OCI-LY3 (cell line): ENCODE measurements around the gene RPL21.

Source experiments
- H2AFZ ChIP-seq: fragments of 200-600, 300-600 bp; shearing (Covaris generic); 2 replicates; pipeline ENCODE4 v1.6.0; 2014; ENCODE audit warnings: antibody characterized with exemption, low read depth, low read length
- H3K27ac ChIP-seq: fragments of 200-600, 300-600 bp; sonication (generic); 2 replicates; pipeline ENCODE4 v1.5.1; 2014; ENCODE audit warnings: mild to moderate bottlenecking, low read length, moderate library complexity, mixed read lengths
- H3K27me3 ChIP-seq: fragments of 200-600, 300-600 bp; sonication (generic); 2 replicates; pipeline ENCODE4 v1.6.1; 2014; ENCODE audit warnings: low read depth, low read length, mixed read lengths
- H3K36me3 ChIP-seq: fragments of 200-600, 300-600 bp; sonication (generic); replicated peaks from 2 replicates; pipeline ENCODE3; 2014; ENCODE audit warnings: low read depth, low read length, mixed read lengths
- H3K4me1 ChIP-seq: fragments of 300-600, 200-600 bp; sonication (generic); 2 replicates; pipeline ENCODE4 v1.6.1; 2014; ENCODE audit warnings: low read length, mixed read lengths
- H3K4me2 ChIP-seq: fragments of 200-600, 300-600 bp; sonication (generic); 2 replicates; pipeline ENCODE4 v1.6.1; 2014; ENCODE audit warnings: low read length, mixed read lengths
- H3K4me3 ChIP-seq: fragments of 300-600, 200-600 bp; sonication (generic); 2 replicates; pipeline ENCODE4 v1.5.1; 2014; ENCODE audit warnings: antibody characterized with exemption, mild to moderate bottlenecking, low read length, moderate library complexity
- H3K79me2 ChIP-seq: fragments of 300-600, 200-600 bp; shearing (Covaris generic); 2 replicates; pipeline ENCODE4 v1.6.1; 2014; ENCODE audit warnings: mild to moderate bottlenecking, low read length, mixed read lengths
- H3K9ac ChIP-seq: fragments of 300-600, 200-600 bp; shearing (Covaris generic); 2 replicates; pipeline ENCODE4 v1.6.0; 2014; ENCODE audit warnings: mild to moderate bottlenecking, low read length, moderate library complexity
- H3K9me3 ChIP-seq: fragments of 200-600, 300-600 bp; shearing (Covaris generic); 2 replicates; pipeline ENCODE4 v1.6.1; 2014; ENCODE audit warnings: low read length, mixed read lengths; ENCODE audit not compliant: insufficient read depth
- H4K20me1 ChIP-seq: fragments of 200-600, 300-600 bp; sonication (generic); 2 replicates; pipeline ENCODE4 v1.6.1; 2016; ENCODE audit warnings: low read length, mixed read lengths; ENCODE audit not compliant: insufficient read depth
- CTCF ChIP-seq: fragments of 200-600, 300-600 bp; sonication (generic); IDR thresholded peaks from 2 replicates; pipeline ENCODE4 v1.5.1; 2014; ENCODE audit warnings: antibody characterized with exemption, low read length, low read depth
- EZH2phosphoT487 ChIP-seq: fragments of 200-600 bp; shearing (Covaris generic); IDR thresholded peaks from 2 replicates; pipeline ENCODE4 v1.6.1; 2018; ENCODE audit warnings: antibody characterized with exemption, mixed run types, low read depth

RPL21 gene

GRCh38 chr13:27269114-27269665, 17.8 kb downstream of the RPL21 start:
- H3K9me3 ChIP-seq, result no peaks in the 10 kb centered on the region
- H3K36me3 ChIP-seq, result no peaks in the 10 kb centered on the region
- no peak overlapping the region for H3K4me2 ChIP-seq
- H3K79me2 ChIP-seq, result no peaks in the 10 kb centered on the region
- H3K27ac ChIP-seq, result no peak overlapping the region
- peaks cover 3% of the 10 kb centered on the region; the same call in 1 of the 2 replicates for H3K4me1 ChIP-seq
- no peak overlapping the region for H2AFZ ChIP-seq
- no peak for TF ChIP-seq EZH2phosphoT487
- TF ChIP-seq CTCF, result no peak
- H3K27me3 ChIP-seq, result no peaks in the 10 kb centered on the region
- H3K9ac ChIP-seq, result no peak overlapping the region
- H4K20me1 ChIP-seq, result no peaks in the 10 kb centered on the region
- H3K4me3 ChIP-seq, result no peak overlapping the region

DNA sequence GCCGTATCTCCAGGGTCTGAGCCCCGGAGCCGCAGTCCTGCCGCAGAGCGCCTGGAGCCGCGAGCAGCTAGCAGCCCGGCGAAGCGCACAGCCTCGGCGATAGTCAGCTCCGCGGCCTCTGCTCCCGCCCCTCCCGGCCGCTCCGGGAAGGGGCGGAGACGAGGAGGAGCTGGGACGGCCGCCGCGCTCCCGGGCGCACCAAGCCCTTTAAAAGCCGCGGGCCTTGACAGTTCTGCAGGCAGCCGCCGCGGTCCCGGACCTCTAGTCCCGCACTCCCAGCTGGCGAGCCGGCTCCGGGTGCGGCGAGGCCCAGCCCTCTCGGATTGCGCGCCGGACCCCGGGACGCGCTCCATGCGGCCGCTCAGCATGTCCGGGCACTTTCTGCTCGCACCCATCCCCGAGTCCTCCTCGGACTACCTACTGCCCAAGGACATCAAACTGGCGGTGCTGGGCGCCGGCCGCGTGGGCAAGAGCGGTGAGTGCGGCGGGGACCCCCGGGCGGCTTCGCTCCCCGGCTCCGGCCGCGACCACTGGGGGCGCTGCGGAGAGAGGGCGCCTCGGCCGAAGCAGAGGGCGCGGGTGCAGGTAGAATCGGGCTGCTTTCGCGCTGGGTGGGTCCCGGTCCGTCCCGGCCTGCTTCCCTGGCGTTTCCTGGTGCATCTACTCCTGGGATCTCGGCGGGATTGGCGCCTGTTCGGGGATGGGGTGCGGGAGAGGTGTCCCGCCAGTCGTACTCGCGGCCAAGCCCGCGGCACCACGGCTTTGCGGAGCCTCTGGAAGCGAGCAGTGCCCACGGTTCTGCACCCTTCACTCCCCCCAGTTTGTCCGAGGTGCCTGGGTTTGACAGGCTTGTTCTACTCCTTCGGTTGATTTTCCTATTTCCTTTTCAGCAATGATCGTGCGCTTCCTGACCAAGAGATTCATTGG, 19.5 kb downstream of the RPL21 start, which contains the start of gene RASL11A:
Gene RASL11A, plus strand, starts transcription at position 237 of the 927 bp plus-strand sequence. Its CDS starts 115 bp downstream, at position 352.
- Histone ChIP-seq H3K79me2 (no peaks in the 10 kb centered on the region), H2AFZ (peak within 1 kb of the TSS; percentile 97), H3K9ac (peak within 1 kb of the TSS; percentile 83), H3K27ac (no peak within 1 kb of the TSS), H3K4me3 (peak within 1 kb of the TSS; percentile 89), H3K27me3 (0 out of 2 replicates have a peak, but pooled peaks cover 4% of the 10 kb centered on the region), H3K36me3 (no peaks in the 10 kb centered on the region), H4K20me1 (no peaks in the 10 kb centered on the region), H3K4me1 (peaks cover 3% of the 10 kb centered on the region; the same call in 1 of the 2 replicates), H3K9me3 (no peaks in the 10 kb centered on the region), H3K4me2 (peak within 1 kb of the TSS; percentile 81)
- TF ChIP-seq CTCF (peak; percentile 95), EZH2phosphoT487 (no peak)

DNA sequence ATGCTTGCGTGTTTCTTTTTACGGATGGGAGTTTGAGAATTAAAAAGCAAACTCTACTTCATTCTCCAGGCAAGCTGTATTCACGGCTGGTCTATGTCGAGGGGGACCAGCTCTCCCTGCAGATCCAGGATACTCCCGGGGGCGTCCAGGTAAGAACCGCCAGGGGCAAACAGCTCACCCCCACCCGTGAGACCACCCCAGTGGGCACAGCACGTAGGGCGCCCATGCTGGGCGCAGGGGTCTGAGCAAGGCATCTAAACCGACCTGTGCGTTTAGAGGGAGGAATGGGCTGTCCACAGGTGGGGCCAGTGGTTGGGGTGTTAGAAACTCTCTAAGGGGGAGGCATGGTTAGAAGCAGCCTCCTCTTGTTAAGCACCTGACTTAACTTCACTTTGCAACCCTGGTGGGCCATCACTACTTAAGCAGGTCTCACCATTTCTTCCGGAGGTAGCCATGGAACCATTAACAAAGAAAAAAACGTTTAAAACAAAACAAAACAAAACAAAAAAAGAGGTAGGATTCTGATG, 20.3 kb downstream of the RPL21 start:
- Histone ChIP-seq H3K4me1 (peaks cover 3% of the 10 kb centered on the region; the same call in 1 of the 2 replicates), H2AFZ (no peak overlapping the region), H3K79me2 (no peaks in the 10 kb centered on the region), H3K27me3 (0 out of 2 replicates have a peak, but pooled peaks cover 8% of the 10 kb centered on the region), H4K20me1 (no peaks in the 10 kb centered on the region), H3K27ac (no peak overlapping the region), H3K4me3 (peak overlapping the region; percentile 89), H3K36me3 (no peaks in the 10 kb centered on the region), H3K9me3 (no peaks in the 10 kb centered on the region), H3K9ac (no peak overlapping the region), H3K4me2 (peak overlapping the region; percentile 81)
- no peak for TF ChIP-seq CTCF
- TF ChIP-seq EZH2phosphoT487, result no peak
